ENCODE measurements around the gene NRGN. TPM values are rescaled to one million over a fixed set of nuclear protein-coding genes. Genes with fewer than 3 reads are reported as not detected.

NRGN gene
- polyA plus RNA-seq, 1 donor = 13.6 TPM

GRCh38 chr11:124738713-124739478, 846 bp upstream of the NRGN start:
- DNase-seq = no peak

- no peak for DNase-seq
Measured at GRCh38 chr11:124740277-124740882, 638 bp downstream of the NRGN start.

- DNase-seq = no peak
Measured at GRCh38 chr11:124742555-124742954, 2.8 kb downstream of the NRGN start.

- DNase-seq = no peak
Measured at GRCh38 chr11:124743050-124743449, 3.3 kb downstream of the NRGN start.

- DNase-seq = no peak
Measured at GRCh38 chr11:124745270-124745834, 5.6 kb downstream of the NRGN start.

GRCh38 chr11:124745835-124746620, 6.3 kb downstream of the NRGN start:
- no peak for DNase-seq

- DNase-seq = peak; percentile 57
Measured at GRCh38 chr11:124746621-124747243, 7.0 kb downstream of the NRGN start.

- DNase-seq = no peak
Measured at GRCh38 chr11:124747406-124748099, 7.8 kb downstream of the NRGN start.

- no peak for DNase-seq
Measured at GRCh38 chr11:124748100-124748418, 8.3 kb downstream of the NRGN start.

- DNase-seq = no peak
Measured at GRCh38 chr11:124748481-124749343, 9.0 kb downstream of the NRGN start.

GRCh38 chr11:124749912-124750311, 10.2 kb downstream of the NRGN start:
- DNase-seq = no peak

GRCh38 chr11:124751391-124751740, 11.6 kb downstream of the NRGN start:
- DNase-seq = no peak

GRCh38 chr11:124751741-124752470, 12.2 kb downstream of the NRGN start, which contains the start of gene VSIG2:
VSIG2 (minus strand) TSS chr11:124752255; CDS start chr11:124752137, 118 bp downstream.
- no peak for DNase-seq

- DNase-seq = no peak
Measured at GRCh38 chr11:124752471-124753102, 12.8 kb downstream of the NRGN start.

- no peak for DNase-seq
Measured at GRCh38 chr11:124753205-124753604, 13.5 kb downstream of the NRGN start.

GRCh38 chr11:124753624-124754023, 13.9 kb downstream of the NRGN start:
- no peak for DNase-seq

- no peak for DNase-seq
Measured at GRCh38 chr11:124754309-124754708, 14.6 kb downstream of the NRGN start.

GRCh38 chr11:124754710-124755109, 15.0 kb downstream of the NRGN start:
- no peak for DNase-seq

GRCh38 chr11:124756033-124756752, 16.5 kb downstream of the NRGN start:
- DNase-seq = no peak
